GM12874 (cell line): ENCODE data around the gene TXNRD3.

Source experiments
- CTCF ChIP-seq: IDR thresholded peaks from 2 replicates; pipeline ENCODE4 v1.5.1; 2011; ENCODE audit warnings: low read depth, mild to moderate bottlenecking, control low read depth, low read length, moderate library complexity; ENCODE audit not compliant: insufficient read depth

The TXNRD3 gene

GRCh38 chr3:126617571-126617970 lies 37.4 kb downstream of the TXNRD3 start:
- TF ChIP-seq CTCF, result no peak

GRCh38 chr3:126616931-126617330 lies 38.0 kb downstream of the TXNRD3 start:
- TF ChIP-seq CTCF, result no peak

DNA sequence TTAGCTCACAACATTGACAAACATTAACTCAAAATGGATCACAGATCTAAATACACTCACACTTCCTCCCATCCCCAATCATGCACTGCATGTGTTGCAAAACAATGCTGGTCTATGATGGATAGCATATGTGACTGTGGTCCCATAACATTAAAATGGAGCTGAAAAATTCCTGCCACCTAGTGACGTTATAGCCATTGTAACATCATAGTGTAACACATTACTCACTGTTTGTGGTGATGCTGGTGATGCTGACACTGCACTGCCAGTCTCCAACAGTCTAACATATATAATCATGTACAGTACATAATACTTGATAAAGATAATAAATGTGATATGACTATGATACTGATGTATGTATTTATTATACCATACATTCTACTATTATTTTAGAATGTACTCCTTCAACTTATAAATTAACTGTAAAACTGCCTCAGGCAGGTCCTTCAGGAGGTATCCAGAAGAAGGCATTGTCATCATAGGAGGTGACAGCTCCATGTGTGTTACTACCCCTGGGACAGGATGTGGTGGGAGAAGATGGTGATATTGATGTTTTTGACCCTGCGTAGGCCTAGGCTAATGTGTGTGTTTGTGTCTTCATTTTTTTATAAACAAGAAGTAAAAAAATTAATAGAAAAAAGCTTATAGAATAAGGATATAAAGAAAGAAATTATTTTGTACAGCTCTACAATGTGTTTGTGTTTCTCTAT lies 41.3 kb downstream of the TXNRD3 start:
- no peak for TF ChIP-seq CTCF

- no peak for TF ChIP-seq CTCF
Measured at GRCh38 chr3:126612479-126613205, 42.3 kb downstream of the TXNRD3 start.

DNA sequence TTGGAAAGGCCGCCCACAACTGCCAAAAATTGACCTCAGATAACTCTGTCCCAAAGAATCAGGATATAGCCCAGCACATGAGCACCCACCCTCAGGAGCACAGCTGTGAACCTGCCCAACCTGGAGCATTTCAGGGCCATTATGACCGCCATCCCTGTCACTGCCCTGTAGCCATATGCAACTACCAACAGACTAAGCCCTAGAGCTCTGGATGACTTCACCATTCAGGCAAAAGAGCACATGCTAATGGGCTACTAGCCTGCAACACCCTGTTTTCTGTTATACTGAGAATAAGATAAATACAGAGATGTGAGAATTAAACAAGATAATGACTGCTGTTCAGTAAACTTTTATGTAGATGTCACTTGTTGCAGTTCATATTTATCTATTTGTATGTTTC lies 45.0 kb downstream of the TXNRD3 start:
- no peak for TF ChIP-seq CTCF

DNA sequence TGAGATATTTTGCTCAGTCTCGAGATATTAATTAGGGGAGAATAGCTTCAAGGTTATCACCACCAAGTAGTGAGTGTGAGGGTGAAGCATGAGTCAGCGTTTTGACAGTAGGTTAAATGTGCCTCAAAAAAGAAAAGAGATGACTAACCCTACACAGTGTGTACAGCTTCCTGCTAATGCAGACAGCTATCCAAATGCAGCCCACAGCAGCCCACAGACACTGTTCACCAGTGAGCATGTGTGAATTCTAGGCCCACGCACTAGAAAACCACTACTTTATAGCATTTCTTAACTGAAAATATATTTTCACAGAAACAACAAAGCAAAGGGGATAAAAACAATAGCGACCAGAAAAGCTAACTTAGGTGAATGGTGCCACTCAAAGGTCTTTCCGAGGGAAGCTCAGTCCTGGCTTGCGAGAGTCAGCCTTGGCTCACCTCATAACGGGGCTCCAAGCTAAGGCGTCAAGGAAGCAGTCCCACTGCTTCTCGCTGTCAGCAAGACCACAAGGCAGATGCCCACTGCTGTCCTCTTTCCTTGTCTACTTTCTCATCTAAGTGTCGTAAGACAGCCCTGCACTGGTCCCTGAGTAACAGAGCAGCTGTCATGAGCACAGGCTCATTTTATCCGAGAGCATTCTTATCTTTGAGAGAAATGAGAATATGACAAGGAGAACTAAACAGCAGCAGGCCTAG lies 47.6 kb downstream of the TXNRD3 start:
- no peak for TF ChIP-seq CTCF

DNA sequence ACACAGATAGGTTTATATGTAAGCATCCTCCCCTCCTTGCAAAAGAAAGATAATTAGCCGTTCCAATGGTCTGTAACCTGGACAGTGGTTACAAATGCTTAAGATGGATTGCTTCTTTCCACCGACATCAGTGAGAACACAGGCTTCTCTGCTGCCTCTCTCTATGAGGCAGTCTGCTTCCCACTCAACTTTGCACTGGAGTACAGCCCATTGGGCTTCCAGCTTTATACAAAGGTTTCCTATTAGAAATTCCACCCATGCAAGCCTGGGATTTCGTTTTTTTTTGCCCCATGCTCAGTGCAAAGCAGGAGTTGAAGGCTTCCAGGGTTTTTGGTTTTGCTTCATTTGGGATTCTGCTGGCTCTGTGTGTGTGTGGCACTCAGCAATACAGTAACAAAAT lies 48.9 kb downstream of the TXNRD3 start:
- no peak for TF ChIP-seq CTCF
